ENCODE results near the gene TRERF1.

Gene TRERF1

GRCh38 chr6:42349753-42350511 lies 101.8 kb downstream of the TRERF1 start:
- Histone ChIP-seq H3K36me3 (ENCODE audit: control insufficient read depth in 2 of 2, insufficient read depth in 1 of 2, low read length in 2 of 2) (no peaks in the 10 kb centered on the region), H3K4me3 (ENCODE audit: low read depth, low read length) (no peak overlapping the region), H3K27ac (ENCODE audit: extremely low read depth, low read depth, low read length) (no peak overlapping the region), H3K9me3 (ENCODE audit: control insufficient read depth, insufficient read depth, low read depth, low read length) (no peaks in the 10 kb centered on the region), H3K4me1 (ENCODE audit: control insufficient read depth, insufficient read depth, low read length) (peaks cover 3% of the 10 kb centered on the region; the same call in 1 of the 2 replicates)
- no peak for TF ChIP-seq OSR2 (tag by site-specific recombination; IDR thresholded peaks at IDR 0.05)
- TF ChIP-seq ZNF354C (tag by site-specific recombination; IDR thresholded peaks at IDR 0.05; ENCODE audit: borderline replicate concordance, low read depth): no peak
- no peak for TF ChIP-seq ZNF791 (tag by site-specific recombination; IDR thresholded peaks at IDR 0.05)
- CTCF ChIA-PET: interaction anchor here (0.5 to 2.1 kb wide), 4 partner anchors 15 to 198 kb away, joined by 3 to 9 read pairs (median 4); no protein-coding TSS in a partner anchor
- POLR2A ChIA-PET: interaction anchor here (0.6 kb wide), 1 partner anchor 8 kb away, joined by 7 read pairs; no protein-coding TSS in a partner anchor

- H3K4me3 ChIP-seq (ENCODE audit: low read depth, low read length): no peak overlapping the region
- TF ChIP-seq ZNF133 (tag by site-specific recombination; IDR thresholded peaks at IDR 0.05) (no peak), ZBTB17 (tag by site-specific recombination; IDR thresholded peaks at IDR 0.05) (no peak), ZNF654 (tag by site-specific recombination; IDR thresholded peaks at IDR 0.05; ENCODE audit: low read depth) (no peak), ZNF211 (tag by site-specific recombination; IDR thresholded peaks at IDR 0.05; ENCODE audit: low read depth) (no peak), ZNF645 (tag by site-specific recombination; IDR thresholded peaks at IDR 0.05) (no peak), ZNF174 (tag by site-specific recombination; IDR thresholded peaks at IDR 0.05) (no peak), ZNF184 (tag by site-specific recombination; IDR thresholded peaks at IDR 0.05) (no peak), MZF1 (tag by site-specific recombination; IDR thresholded peaks at IDR 0.05; ENCODE audit: borderline replicate concordance) (no peak), ZNF324 (tag by site-specific recombination; IDR thresholded peaks at IDR 0.05) (no peak), TRIM28 (IDR thresholded peaks at IDR 0.05; ENCODE audit: borderline replicate concordance, low read length) (no peak), ZSCAN16 (tag by site-specific recombination; IDR thresholded peaks at IDR 0.05) (no peak), ZBTB44 (tag by site-specific recombination; IDR thresholded peaks at IDR 0.05) (no peak), ZNF416 (tag by site-specific recombination; IDR thresholded peaks at IDR 0.05) (no peak), ZNF354C (tag by site-specific recombination; IDR thresholded peaks at IDR 0.05; ENCODE audit: borderline replicate concordance, low read depth) (no peak), INSM2 (tag by site-specific recombination; IDR thresholded peaks at IDR 0.05) (no peak), PRDM1 (tag by site-specific recombination; IDR thresholded peaks at IDR 0.05) (no peak), ZNF394 (tag by site-specific recombination; IDR thresholded peaks at IDR 0.05; ENCODE audit: borderline replicate concordance) (no peak), ZNF335 (tag by site-specific recombination; conservative IDR thresholded peaks at IDR 0.05) (no peak), ZFP3 (tag by site-specific recombination; IDR thresholded peaks at IDR 0.05; ENCODE audit: low read depth) (no peak), ZNF112 (tag by site-specific recombination; IDR thresholded peaks at IDR 0.05) (no peak)
- ChIA-PET POLR2A (no interaction called here), CTCF (interaction anchor here (0.9 kb wide), 1 partner anchor 183 kb away, joined by 3 read pairs; no protein-coding TSS in a partner anchor)
- H3K4me1 ChIP-seq (ENCODE audit: control insufficient read depth, insufficient read depth, low read length): no peaks in the 10 kb centered on the region
- no peak overlapping the region for H3K27ac ChIP-seq (ENCODE audit: extremely low read depth, low read depth, low read length)
- H3K9me3 ChIP-seq (ENCODE audit: control insufficient read depth, insufficient read depth, low read depth, low read length): no peaks in the 10 kb centered on the region
- H3K36me3 ChIP-seq (ENCODE audit: control insufficient read depth in 2 of 2, insufficient read depth in 1 of 2, low read length in 2 of 2): no peaks in the 10 kb centered on the region
Measured at GRCh38 chr6:42347456-42347855, 104.3 kb downstream of the TRERF1 start.
